Caco-2 (cell line): ENCODE data around the gene PMVK. TPM values are rescaled to one million over a fixed set of nuclear protein-coding genes. Genes with fewer than 3 reads are reported as not detected.
A peak's percentile ranks its signal among the peaks of the same experiment; 100 is the strongest.

Source experiments
- BruUV-seq: library from RNA; stranded (reverse); fragments of 400-500 nt; replicated peaks from 2 replicates; lab custom pipeline; 2021; lab: Mats Ljungman, UMichigan
- CTCF ChIA-PET: fragments of 300-600 bp; sonication (Branson Sonifier 250); formaldehyde crosslinking; loops from one replicate; lab custom pipeline; 2022; ENCODE audit warnings: antibody characterized with exemption; lab: Charles Lee
- POLR2A ChIA-PET: fragments of 300-600 bp; sonication (Branson Sonifier 250); formaldehyde crosslinking; loops from one replicate; lab custom pipeline; 2022; ENCODE audit warnings: antibody characterized with exemption; lab: Charles Lee
- DNase-seq, 2 experiments: peaks; one replicate each; pipeline versions ENCODE4 v3.0.0 to v3.0.0-alpha.2; 2020 to 2022
- H3K27me3 ChIP-seq: replicated peaks from 2 replicates; pipeline ENCODE4 v1.6.0; 2011; ENCODE audit warnings: low read length; ENCODE audit not compliant: control insufficient read depth, insufficient read depth
- H3K36me3 ChIP-seq: 2 replicates; pipeline ENCODE4 v1.5.1; 2011; ENCODE audit warnings: low read length; ENCODE audit not compliant: control insufficient read depth, insufficient read depth
- H3K4me1 ChIP-seq: fragments of 250-450 bp; sonication (Bioruptor Pico); 2 replicates; pipeline ENCODE4 v1.5.1; 2020; ENCODE audit warnings: mild to moderate bottlenecking
- H3K4me3 ChIP-seq: 2 replicates; pipeline ENCODE4 v1.5.1; 2011; ENCODE audit warnings: low read depth, mild to moderate bottlenecking, control low read depth, low read length
- H3K9me3 ChIP-seq: fragments of 250-450 bp; sonication (Bioruptor Pico); 2 replicates; pipeline ENCODE4 v1.5.1; 2020; ENCODE audit warnings: mild to moderate bottlenecking, moderate library complexity
- H3K27ac Mint-ChIP-seq: one replicate; pipeline ENCODE4 v1.8.0; 2022; ENCODE audit warnings: mixed read lengths; ENCODE audit not compliant: unreplicated experiment
- H3K27me3 Mint-ChIP-seq: one replicate; pipeline ENCODE4 v1.8.0; 2022; ENCODE audit warnings: mixed read lengths; ENCODE audit not compliant: insufficient read depth, unreplicated experiment
- H3K36me3 Mint-ChIP-seq: one replicate; pipeline ENCODE4 v1.8.0; 2022; ENCODE audit warnings: mild to moderate bottlenecking, mixed read lengths; ENCODE audit not compliant: insufficient read depth, unreplicated experiment
- H3K4me1 Mint-ChIP-seq: one replicate; pipeline ENCODE4 v1.8.0; 2022; ENCODE audit warnings: low read depth, mixed read lengths; ENCODE audit not compliant: unreplicated experiment
- H3K4me3 Mint-ChIP-seq: one replicate; pipeline ENCODE4 v1.8.0; 2022; ENCODE audit warnings: mild to moderate bottlenecking, moderate library complexity, mixed read lengths; ENCODE audit not compliant: unreplicated experiment
- H3K9me3 Mint-ChIP-seq: one replicate; pipeline ENCODE4 v1.8.0; 2022; ENCODE audit warnings: mixed read lengths; ENCODE audit not compliant: unreplicated experiment
- intact Hi-C: fragments of 100-400 bp; cut with micrococcal nuclease; formaldehyde crosslinking; loops from one replicate; pipeline ENCODE4 v1.10.0; 2022; ENCODE audit not compliant: unreplicated experiment
- total RNA-seq: library from RNA; stranded (reverse); gene quantifications from 2 replicates; pipeline ENCODE4 v1.2.3, GENCODE V29; 2022
- TF ChIP-seq, protein P1 (sequence below), 2 experiments: fragments of 200-600 bp in 1 of 2; IDR thresholded peaks; 1 replicate in 1 of 2; 2 replicates in 1 of 2; pipeline versions ENCODE4 v1.5.1 to v1.8.0; 2011 to 2022; ENCODE audit warnings: antibody characterized with exemption in 1 of 2, control low read depth in 1 of 2, inconsistent platforms in 1 of 2, low read depth in 1 of 2, low read length in 1 of 2, mild to moderate bottlenecking in 1 of 2, moderate library complexity in 1 of 2; ENCODE audit not compliant: insufficient read depth in 1 of 2, severe bottlenecking in 1 of 2, unreplicated experiment in 1 of 2

The PMVK gene
- total RNA-seq, 1 experiment from 2014 or later, result 25.1 TPM

DNA sequence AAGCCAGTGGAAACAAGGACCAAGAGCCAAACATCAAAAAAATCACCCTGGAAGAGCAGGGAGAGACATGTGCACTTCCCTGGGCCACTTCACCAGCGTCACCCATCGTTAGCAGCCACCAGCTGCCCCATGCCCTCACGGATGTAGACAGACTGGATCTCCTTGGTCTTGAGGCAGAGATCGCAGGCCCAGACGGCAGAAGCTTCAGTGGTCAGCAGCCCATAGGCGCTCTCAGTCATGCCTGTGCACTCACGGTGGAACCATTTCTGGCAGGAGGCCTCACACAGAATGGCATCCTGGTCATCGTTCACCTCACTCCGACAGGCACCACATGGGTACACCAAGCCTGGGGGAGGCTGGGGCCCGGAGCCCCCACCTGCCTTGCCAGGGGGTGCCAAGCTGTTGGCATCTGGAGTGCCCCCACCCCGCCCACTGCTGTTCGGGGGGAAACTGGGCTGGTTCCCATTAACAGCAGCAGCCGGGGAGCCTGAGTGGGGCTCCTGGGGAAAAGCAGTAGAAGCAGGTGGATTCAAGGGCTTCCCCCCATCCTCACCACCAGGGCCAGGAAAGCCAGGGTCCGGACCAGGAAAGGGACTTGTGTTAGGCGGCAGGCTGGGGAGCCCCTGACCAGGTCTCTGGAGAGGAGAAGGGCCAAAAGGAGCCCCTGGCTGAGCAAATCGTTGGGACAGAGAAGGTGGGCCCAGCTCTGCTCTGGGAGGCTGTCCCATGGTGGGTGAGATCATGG lies 22.3 kb upstream of the PMVK start:
- Mint-ChIP-seq H3K36me3 (peaks cover 53% of the 10 kb centered on the region), H3K4me1 (peaks cover 20% of the 10 kb centered on the region), H3K27me3 (no peaks in the 10 kb centered on the region), H3K4me3 (no peak overlapping the region), H3K27ac (no peak overlapping the region), H3K9me3 (no peaks in the 10 kb centered on the region)
- BruUV-seq, result no TSS peak
- TF ChIP-seq, protein P1, sequence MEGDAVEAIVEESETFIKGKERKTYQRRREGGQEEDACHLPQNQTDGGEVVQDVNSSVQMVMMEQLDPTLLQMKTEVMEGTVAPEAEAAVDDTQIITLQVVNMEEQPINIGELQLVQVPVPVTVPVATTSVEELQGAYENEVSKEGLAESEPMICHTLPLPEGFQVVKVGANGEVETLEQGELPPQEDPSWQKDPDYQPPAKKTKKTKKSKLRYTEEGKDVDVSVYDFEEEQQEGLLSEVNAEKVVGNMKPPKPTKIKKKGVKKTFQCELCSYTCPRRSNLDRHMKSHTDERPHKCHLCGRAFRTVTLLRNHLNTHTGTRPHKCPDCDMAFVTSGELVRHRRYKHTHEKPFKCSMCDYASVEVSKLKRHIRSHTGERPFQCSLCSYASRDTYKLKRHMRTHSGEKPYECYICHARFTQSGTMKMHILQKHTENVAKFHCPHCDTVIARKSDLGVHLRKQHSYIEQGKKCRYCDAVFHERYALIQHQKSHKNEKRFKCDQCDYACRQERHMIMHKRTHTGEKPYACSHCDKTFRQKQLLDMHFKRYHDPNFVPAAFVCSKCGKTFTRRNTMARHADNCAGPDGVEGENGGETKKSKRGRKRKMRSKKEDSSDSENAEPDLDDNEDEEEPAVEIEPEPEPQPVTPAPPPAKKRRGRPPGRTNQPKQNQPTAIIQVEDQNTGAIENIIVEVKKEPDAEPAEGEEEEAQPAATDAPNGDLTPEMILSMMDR (IDR thresholded peaks at IDR 0.05; ENCODE audit: insufficient read depth in 1 of 2, low read depth in 1 of 2, low read length in 1 of 2, severe bottlenecking in 1 of 2, unreplicated experiment in 1 of 2), result no peak
- Histone ChIP-seq H3K4me3 (no peak overlapping the region), H3K36me3 (peaks cover 3% of the 10 kb centered on the region), H3K27me3 (no peaks in the 10 kb centered on the region), H3K9me3 (no peaks in the 10 kb centered on the region), H3K4me1 (peaks cover 15% of the 10 kb centered on the region)
- ChIA-PET POLR2A (no interaction called here), CTCF (no interaction called here)
- intact Hi-C loops, result loop anchor here (5.0 kb wide), 1 partner anchor 103 kb away; the partner anchor contains the start of gene EFNA4
- no peak for DNase-seq

DNA sequence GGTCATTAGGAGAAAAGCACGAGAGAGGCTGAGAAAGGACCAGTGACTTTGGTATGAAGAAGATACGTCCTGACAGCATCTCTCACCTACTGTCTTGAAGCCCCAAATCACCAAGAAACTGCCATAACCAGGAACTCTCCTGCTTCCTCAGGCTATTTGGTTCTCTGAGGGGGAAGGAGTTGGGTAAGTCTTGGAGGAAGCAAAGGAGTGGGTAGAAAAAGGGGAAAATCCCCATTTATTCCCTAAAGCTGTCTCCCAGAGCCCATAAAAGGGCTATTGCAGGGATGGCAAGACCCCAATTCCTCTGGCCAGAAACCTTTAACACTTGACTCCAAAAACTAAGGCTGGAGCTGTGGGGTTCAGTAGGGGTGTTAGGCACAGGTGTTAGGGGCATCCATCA lies 21.5 kb upstream of the PMVK start:
- no peak overlapping the region for H3K4me3 Mint-ChIP-seq
- H3K27me3 Mint-ChIP-seq, result no peaks in the 10 kb centered on the region

DNA sequence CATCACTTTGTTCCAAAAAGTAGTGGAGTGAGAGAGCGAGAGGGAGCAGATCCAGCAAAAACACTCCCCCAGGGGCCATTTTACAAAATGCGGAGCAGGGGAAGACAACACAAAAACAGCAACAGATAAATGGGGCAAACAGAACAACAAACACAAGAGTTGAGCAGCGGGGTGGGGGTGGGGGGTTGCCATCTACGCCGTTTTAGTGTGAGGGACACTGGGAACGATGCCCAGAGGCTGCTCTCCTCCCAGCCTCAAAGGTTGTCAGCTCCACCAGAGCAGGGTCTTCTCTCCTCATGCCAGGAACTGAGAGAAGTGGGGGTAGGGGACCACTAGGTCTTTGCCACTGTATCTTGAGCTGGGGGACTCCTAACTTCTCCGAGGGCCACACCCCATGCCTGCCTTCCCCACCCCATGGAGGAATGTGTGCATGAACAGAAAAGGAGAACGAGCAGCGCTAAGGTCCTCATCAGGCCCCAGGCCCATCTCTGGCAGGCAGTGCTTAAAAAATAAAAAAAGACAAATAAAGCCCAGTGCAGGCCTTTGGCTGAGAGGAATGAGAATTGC lies 20.7 kb upstream of the PMVK start:
- Mint-ChIP-seq H3K9me3 (no peaks in the 10 kb centered on the region), H3K36me3 (peaks cover 39% of the 10 kb centered on the region), H3K4me1 (peaks cover 16% of the 10 kb centered on the region), H3K4me3 (peak overlapping the region; percentile 80), H3K27me3 (no peaks in the 10 kb centered on the region), H3K27ac (peak overlapping the region; percentile 79)
- Histone ChIP-seq H3K9me3 (no peaks in the 10 kb centered on the region), H3K27me3 (no peaks in the 10 kb centered on the region), H3K4me3 (no peak overlapping the region), H3K4me1 (peaks cover 15% of the 10 kb centered on the region), H3K36me3 (peaks cover 3% of the 10 kb centered on the region)
- POLR2A ChIA-PET, result interaction anchor here (2.6 to 3.5 kb wide), 2 partner anchors 16 to 21 kb away, joined by 19 to 34 read pairs; partner anchors contain the start of gene PMVK
- CTCF ChIA-PET, result interaction anchor here (1.7 to 1.8 kb wide), 3 partner anchors 37 to 60 kb away, joined by 5 to 8 read pairs (median 8); no protein-coding TSS in a partner anchor
- no TSS peak for BruUV-seq
- TF ChIP-seq, protein P1 (IDR thresholded peaks at IDR 0.05; ENCODE audit: insufficient read depth in 1 of 2, low read depth in 1 of 2, low read length in 1 of 2, severe bottlenecking in 1 of 2, unreplicated experiment in 1 of 2), result no peak
- intact Hi-C loops, result loop anchor here (5.0 kb wide), 1 partner anchor 105 kb away; the partner anchor contains the start of gene EFNA4
- DNase-seq, result no peak

More for the DNA sequence above, 21.5 kb upstream of the PMVK start:
- TF ChIP-seq, protein P1 (IDR thresholded peaks at IDR 0.05; ENCODE audit: insufficient read depth in 1 of 2, low read depth in 1 of 2, low read length in 1 of 2, severe bottlenecking in 1 of 2, unreplicated experiment in 1 of 2), result no peak
- Mint-ChIP-seq H3K9me3 (no peaks in the 10 kb centered on the region), H3K36me3 (peaks cover 48% of the 10 kb centered on the region), H3K27ac (no peak overlapping the region), H3K4me1 (peaks cover 16% of the 10 kb centered on the region)
- POLR2A ChIA-PET, result interaction anchor here (3.5 kb wide), 1 partner anchor 15 kb away, joined by 34 read pairs; no protein-coding TSS in a partner anchor
- intact Hi-C loops, result loop anchor here (5.0 kb wide), 1 partner anchor 104 kb away; the partner anchor contains the start of gene EFNA4
- BruUV-seq, result TSS peak; percentile 2
- Histone ChIP-seq H3K9me3 (no peaks in the 10 kb centered on the region), H3K4me3 (no peak overlapping the region), H3K27me3 (no peaks in the 10 kb centered on the region), H3K36me3 (peaks cover 3% of the 10 kb centered on the region), H3K4me1 (peaks cover 15% of the 10 kb centered on the region)
- CTCF ChIA-PET, result no interaction called here
- no peak for DNase-seq
